GM21423 (cell line): ENCODE data around the gene PGBD2.
A peak's percentile ranks its signal among the peaks of the same experiment; 100 is the strongest.
"Not testable (repeated sequence)": the region's sequence is repeated elsewhere in the genome, so short reads cannot be mapped to it uniquely, and the experiment has no call there.

Experiments
- ATAC-seq: cut with Tn5 transposase; IDR thresholded peaks from one replicate; pipeline ENCODE4 v1.9.1; 2021; ENCODE audit warnings: mild to moderate bottlenecking, moderate library complexity; ENCODE audit not compliant: unreplicated experiment

PGBD2 gene

GRCh38 chr1:248886237-248886895 lies 19.7 kb upstream of the PGBD2 start:
- no peak for ATAC-seq

- not testable (repeated sequence) for ATAC-seq
Measured at GRCh38 chr1:248889914-248890243, 16.2 kb upstream of the PGBD2 start.

- ATAC-seq: no peak
Measured at GRCh38 chr1:248890549-248891498, 15.2 kb upstream of the PGBD2 start.

GRCh38 chr1:248891758-248892157 lies 14.3 kb upstream of the PGBD2 start:
- no peak for ATAC-seq

GRCh38 chr1:248892590-248892989 lies 13.4 kb upstream of the PGBD2 start:
- no peak for ATAC-seq

GRCh38 chr1:248894837-248895236 lies 11.2 kb upstream of the PGBD2 start:
- ATAC-seq: no peak

GRCh38 chr1:248897412-248898337 lies 8.4 kb upstream of the PGBD2 start:
- no peak for ATAC-seq

- ATAC-seq: no peak
Measured at GRCh38 chr1:248900637-248901036, 5.4 kb upstream of the PGBD2 start.

- no peak for ATAC-seq
Measured at GRCh38 chr1:248901578-248901977, 4.5 kb upstream of the PGBD2 start.

- no peak for ATAC-seq
Measured at GRCh38 chr1:248904437-248905216, 1.4 kb upstream of the PGBD2 start.

GRCh38 chr1:248905662-248906008 lies 400 bp upstream of the PGBD2 start:
- ATAC-seq: no peak

GRCh38 chr1:248906753-248907661 lies 972 bp downstream of the PGBD2 start:
- peak; percentile 15 for ATAC-seq

GRCh38 chr1:248910761-248911160 lies 4.7 kb downstream of the PGBD2 start:
- ATAC-seq: no peak

- no peak for ATAC-seq
Measured at GRCh38 chr1:248913933-248914332, 7.9 kb downstream of the PGBD2 start.

- no peak for ATAC-seq
Measured at GRCh38 chr1:248914796-248915381, 8.9 kb downstream of the PGBD2 start.

GRCh38 chr1:248918131-248918530 lies 12.1 kb downstream of the PGBD2 start:
- no peak for ATAC-seq

- no peak for ATAC-seq
Measured at GRCh38 chr1:248923352-248924338, 17.6 kb downstream of the PGBD2 start.
